Measurements from ENCODE around the gene CCBE1. TPM values are rescaled to one million over a fixed set of nuclear protein-coding genes. Genes with fewer than 3 reads are reported as not detected.

Gene CCBE1
- total RNA-seq, 1 donor from 2014 or later = not detected

- intact Hi-C loops (cut with micrococcal nuclease) = loop anchor here (10.0 kb wide), 1 partner anchor 1085 kb away; no protein-coding TSS in a partner anchor
Measured at GRCh38 chr18:59459369-59460071, 237.7 kb downstream of the CCBE1 start.

DNA sequence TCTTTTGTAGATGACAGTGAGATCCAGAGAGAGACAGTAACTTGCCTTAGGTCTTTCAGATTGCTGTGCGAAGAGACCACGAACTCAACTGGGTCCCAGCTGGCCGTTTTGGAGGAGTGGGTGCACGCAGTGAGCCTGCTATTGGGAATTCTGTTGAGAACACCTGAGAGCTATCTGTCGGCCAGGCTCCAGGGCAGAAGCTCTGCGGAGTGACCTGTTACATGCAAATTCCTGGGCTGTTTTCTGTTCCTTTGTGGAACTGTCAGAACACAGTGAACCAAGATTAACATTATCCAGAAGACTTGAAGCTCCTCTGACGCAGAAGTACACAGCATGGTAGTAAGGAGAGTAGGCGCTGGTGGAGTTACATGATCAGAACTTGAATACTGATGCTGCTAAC is 238.6 kb downstream of the CCBE1 start:
- intact Hi-C loops (cut with micrococcal nuclease) = loop anchor here (10.0 kb wide), 1 partner anchor 1086 kb away; no protein-coding TSS in a partner anchor

GRCh38 chr18:59456657-59457056 is 240.6 kb downstream of the CCBE1 start:
- intact Hi-C loops (cut with micrococcal nuclease) = loop anchor here (10.0 kb wide), 1 partner anchor 1088 kb away; no protein-coding TSS in a partner anchor

GRCh38 chr18:59455728-59456276 is 241.4 kb downstream of the CCBE1 start:
- intact Hi-C loops (cut with micrococcal nuclease) = loop anchor here (10.0 kb wide), 1 partner anchor 1089 kb away; no protein-coding TSS in a partner anchor

- intact Hi-C loops (cut with micrococcal nuclease) = loop anchor here (10.0 kb wide), 1 partner anchor 1090 kb away; no protein-coding TSS in a partner anchor
Measured at GRCh38 chr18:59454909-59455727, 242.1 kb downstream of the CCBE1 start.

DNA sequence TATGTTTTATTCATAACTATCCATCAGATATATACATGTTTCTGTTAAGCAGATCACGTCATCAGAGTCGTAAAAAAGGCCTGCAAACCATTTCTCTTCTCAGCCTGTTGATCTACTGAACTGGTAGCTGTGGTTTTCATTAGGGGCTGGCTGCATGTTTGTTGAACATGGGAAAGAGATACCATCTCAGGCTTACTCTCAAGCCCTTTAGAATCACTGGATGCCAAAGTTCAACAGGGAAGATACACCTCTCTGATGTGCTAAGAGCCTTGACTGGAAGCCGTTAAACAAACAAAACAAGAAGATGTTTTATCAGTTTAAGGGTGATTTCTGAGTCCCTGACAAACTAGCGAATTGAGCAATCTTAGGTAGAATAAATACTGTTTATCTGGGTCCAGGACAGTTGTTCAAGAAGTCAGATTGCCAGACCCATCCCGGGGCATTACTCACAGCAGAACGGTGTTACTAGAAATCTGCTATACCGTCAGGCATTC is 243.7 kb downstream of the CCBE1 start:
- intact Hi-C loops (cut with micrococcal nuclease) = loop anchor here (10.0 kb wide), 1 partner anchor 1091 kb away; no protein-coding TSS in a partner anchor

- intact Hi-C loops (cut with micrococcal nuclease) = loop anchor here (10.0 kb wide), 1 partner anchor 1093 kb away; no protein-coding TSS in a partner anchor
Measured at GRCh38 chr18:59451963-59452362, 245.3 kb downstream of the CCBE1 start.

DNA sequence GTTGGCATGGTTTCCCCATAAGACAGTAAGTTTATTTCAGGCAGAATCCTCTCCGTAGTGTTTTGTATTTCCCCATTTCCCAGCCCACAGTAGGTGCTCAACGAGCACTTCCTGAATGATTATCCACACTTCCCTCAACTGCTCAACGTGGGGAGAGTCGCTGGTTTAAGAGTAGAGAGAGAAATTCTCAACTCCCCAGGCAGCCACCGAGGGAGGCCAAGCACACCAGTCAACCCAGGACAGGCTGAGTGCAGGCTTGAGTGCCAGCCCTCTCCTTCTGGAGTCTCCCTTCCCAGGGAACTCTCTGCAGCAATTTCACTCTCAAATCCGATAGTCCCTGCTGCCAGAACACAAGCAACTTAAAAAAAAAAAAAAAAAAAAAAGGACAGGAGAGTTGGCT is 246.2 kb downstream of the CCBE1 start:
- intact Hi-C loops (cut with micrococcal nuclease) = loop anchor here (10.0 kb wide), 1 partner anchor 1094 kb away; no protein-coding TSS in a partner anchor

DNA sequence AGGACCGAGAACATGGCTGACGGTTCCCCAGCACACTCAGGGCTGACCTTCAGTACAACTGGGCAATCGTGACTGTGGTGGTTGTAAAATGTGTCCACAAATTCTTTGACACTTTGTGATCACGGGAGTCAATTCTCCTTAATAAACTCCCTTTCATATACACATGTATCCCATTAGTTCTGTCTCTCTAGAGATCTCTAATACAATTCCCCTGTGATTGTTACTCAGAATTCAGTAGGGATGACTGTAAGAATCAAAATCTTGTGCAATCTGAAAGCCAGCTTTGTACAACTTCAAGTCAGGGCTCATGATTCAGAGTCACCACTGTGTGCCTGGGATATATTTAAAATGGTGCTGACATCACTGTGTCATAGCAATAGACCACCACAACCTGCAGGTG is 248.7 kb downstream of the CCBE1 start:
- intact Hi-C loops (cut with micrococcal nuclease) = no loop called here

DNA sequence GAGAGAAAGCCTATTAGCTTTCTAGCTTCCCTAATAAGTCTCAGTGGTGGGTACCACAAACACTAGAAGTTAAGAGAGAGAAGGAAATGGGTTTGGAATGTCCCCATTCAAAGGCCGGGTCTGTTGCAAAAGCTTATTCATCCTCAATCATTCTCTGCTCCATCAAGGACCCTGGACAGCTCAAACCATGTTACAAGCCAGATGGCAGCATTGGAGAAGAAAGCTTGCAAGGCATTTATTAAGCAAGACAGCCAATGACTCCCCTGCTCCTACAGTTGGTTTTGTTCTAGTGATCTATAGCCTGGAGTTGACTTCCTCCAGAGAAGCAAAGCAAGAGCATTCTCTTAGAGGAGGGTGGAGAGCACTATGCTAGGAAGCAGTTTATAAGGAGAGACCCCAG is 251.2 kb downstream of the CCBE1 start:
- intact Hi-C loops (cut with micrococcal nuclease) = no loop called here

GRCh38 chr18:59437851-59438569 is 259.2 kb downstream of the CCBE1 start:
- intact Hi-C loops (cut with micrococcal nuclease) = no loop called here

DNA sequence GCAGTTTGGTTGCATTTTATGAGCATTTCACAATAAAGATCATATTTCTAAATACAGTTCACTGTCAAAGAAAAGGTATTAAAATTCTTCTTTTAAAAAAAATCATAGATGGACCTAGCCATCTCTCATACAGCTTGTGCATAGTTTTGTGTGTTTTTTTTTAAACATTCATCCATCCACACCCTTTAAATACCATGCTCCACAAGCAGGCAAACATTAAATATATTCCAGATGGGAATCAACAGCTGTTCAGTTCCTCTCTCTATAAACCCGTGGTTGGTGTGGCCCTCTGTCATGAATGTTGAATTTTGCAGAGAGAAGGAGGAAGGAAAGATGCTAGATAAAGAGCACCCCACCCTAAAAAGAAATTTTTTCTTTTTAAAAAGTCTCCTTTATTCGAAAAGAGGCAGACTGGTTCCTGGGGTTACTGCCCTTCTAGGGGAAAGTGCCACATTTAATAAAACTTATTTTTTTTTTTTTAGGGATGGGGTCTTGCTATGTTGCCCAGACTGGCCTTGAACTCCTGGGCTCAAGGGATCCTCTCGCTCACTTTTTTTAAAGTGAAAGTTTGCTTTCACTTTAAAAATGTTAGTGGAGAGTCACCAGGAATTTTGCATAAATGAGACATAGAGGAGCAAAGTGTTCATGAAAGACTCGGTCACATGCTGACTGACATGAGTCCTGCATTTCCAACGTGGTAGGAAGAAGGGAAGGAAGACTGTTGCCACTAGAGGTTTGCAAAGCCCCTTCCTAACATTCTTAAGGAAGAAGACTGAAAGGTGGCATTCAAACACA is 264.2 kb downstream of the CCBE1 start:
- intact Hi-C loops (cut with micrococcal nuclease) = no loop called here

- intact Hi-C loops (cut with micrococcal nuclease) = no loop called here
Measured at GRCh38 chr18:59431131-59431530, 266.1 kb downstream of the CCBE1 start.

DNA sequence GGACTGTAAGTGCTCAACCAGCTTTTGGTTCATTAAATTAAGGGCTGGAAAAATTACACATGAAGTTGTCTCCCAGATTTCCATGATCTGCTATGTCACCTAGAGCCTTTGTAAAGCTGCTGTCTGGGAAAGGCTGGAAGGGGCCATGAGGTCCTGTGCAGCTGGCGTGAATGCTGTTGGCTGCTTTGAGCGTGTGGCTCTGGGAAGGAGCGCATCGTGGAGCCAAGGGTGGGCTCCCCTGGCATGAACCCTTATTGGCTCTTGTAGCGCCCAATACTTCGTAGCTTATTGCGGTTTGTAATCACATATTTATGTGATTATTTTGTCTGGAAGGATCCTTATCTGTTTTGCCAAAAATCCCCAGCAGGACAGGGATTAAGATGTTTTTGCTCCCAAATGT is 267.6 kb downstream of the CCBE1 start:
- intact Hi-C loops (cut with micrococcal nuclease) = no loop called here

DNA sequence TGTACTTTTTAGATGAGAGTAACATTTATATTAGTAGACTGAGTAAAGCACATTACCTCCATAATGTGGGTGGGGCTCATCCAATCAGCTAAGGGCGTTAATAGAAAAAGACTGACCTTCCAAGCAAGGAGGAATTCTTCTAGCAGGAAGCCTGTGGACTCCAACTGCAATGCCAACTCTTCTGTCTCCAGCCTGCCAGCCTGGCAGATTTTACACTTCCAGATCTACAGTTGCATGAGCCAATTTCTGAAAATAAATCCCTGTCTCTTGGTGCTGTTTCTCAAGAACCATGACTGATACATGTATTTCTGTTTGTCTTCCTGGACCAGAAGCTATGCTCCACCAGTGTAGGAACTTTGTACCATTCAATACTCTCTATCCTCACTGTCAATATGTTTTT is 269.2 kb downstream of the CCBE1 start:
- intact Hi-C loops (cut with micrococcal nuclease) = no loop called here

GRCh38 chr18:59426855-59427254 is 270.4 kb downstream of the CCBE1 start:
- intact Hi-C loops (cut with micrococcal nuclease) = no loop called here

DNA sequence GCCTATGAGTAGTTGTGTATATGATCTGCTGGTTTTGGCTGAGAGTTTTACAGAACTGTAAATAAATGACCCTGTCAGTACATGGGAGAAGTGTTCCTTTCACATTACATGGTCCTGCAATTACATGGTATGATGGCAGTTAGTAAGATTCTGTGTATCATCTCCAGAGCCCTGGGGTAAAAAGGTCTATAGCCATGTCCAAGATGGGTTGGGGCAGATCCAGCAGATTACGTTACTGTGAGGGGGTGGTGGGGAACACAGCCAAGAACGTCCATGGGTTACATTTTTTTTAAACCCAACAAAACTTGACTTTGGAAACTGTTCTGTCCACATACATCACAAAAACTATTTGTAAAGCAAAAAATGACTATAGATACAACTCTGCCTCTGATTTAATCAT is 274.0 kb downstream of the CCBE1 start:
- intact Hi-C loops (cut with micrococcal nuclease) = no loop called here

GRCh38 chr18:59420244-59420643 is 277.0 kb downstream of the CCBE1 start:
- intact Hi-C loops (cut with micrococcal nuclease) = no loop called here

DNA sequence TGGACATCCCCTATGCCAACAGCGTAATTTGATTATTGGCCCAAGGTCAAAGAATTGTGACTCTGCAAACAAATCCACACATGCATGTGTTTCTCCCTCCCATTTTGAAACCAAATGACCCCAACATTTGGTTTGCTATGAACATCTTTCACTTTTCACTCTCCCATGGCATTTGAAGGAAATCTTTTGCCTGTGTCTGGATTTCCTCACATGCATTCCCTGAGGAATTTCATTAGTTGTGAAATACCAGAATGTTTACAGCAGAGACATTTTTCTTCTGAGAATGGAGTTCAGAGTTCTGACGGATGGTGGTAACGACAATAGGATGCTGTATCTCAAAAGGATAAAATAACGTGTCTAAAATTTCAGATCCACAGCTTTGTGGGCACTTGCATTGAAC is 277.8 kb downstream of the CCBE1 start:
- intact Hi-C loops (cut with micrococcal nuclease) = no loop called here

GRCh38 chr18:59416818-59417217 is 280.4 kb downstream of the CCBE1 start:
- intact Hi-C loops (cut with micrococcal nuclease) = no loop called here
